Stomach (tissue), 9 donors: ENCODE results near the gene PIP4K2B. TPM values are rescaled to one million over a fixed set of nuclear protein-coding genes. Genes with fewer than 3 reads are reported as not detected.

Source experiments
- DNase-seq, 2 donors: peaks; one replicate each; pipeline versions ENCODE4 v3.0.0 to v3.0.0-alpha.2; 2013 to 2019
- H3K27ac ChIP-seq, 5 donors: fragments of 200-600 bp in 4 of 5; sonication (generic) in 4 of 5; one replicate each; pipeline ENCODE4 v1.5.1; 2013 to 2019; ENCODE audit warnings: mild to moderate bottlenecking in 1 of 5, moderate library complexity in 1 of 5
- H3K27me3 ChIP-seq, 3 donors: fragments of 200-600 bp; sonication (generic); one replicate each; pipeline ENCODE4 v1.5.1; 2017 to 2019; ENCODE audit warnings: mixed run types in 1 of 3
- H3K36me3 ChIP-seq, 4 donors: fragments of 200-600 bp; sonication (generic); 1 replicate in 3 of 4; 2 replicates in 1 of 4; pipeline ENCODE4 v1.5.1; 2016 to 2019
- H3K4me1 ChIP-seq, 4 donors: fragments of 200-600 bp; sonication (generic); one replicate each; pipeline ENCODE4 v1.5.1; 2016 to 2019
- H3K4me3 ChIP-seq, 4 donors: fragments of 200-600 bp; sonication (generic) in 3 of 4; one replicate each; pipeline ENCODE4 v1.5.1; 2016 to 2019; ENCODE audit warnings: mild to moderate bottlenecking in 1 of 4
- H3K9me3 ChIP-seq, 4 donors: fragments of 200-600 bp; sonication (generic); one replicate each; pipeline ENCODE4 v1.5.1; 2016 to 2019
- EP300 ChIP-seq: sonication (generic); formaldehyde crosslinking; IDR thresholded peaks from one replicate; pipeline ENCODE4 v1.6.1; 2017; ENCODE audit warnings: antibody characterized with exemption
- POLR2A ChIP-seq, 4 donors: fragments of 450-650 bp; IDR thresholded peaks; one replicate each; pipeline ENCODE4 v1.6.1; 2016; ENCODE audit warnings: antibody characterized with exemption in 4 of 4, control low read depth in 2 of 4, mild to moderate bottlenecking in 1 of 4, moderate library complexity in 1 of 4
- POLR2AphosphoS5 ChIP-seq, 3 donors: sonication (generic); formaldehyde crosslinking; IDR thresholded peaks; one replicate each; pipeline ENCODE4 v1.6.1; 2016; ENCODE audit warnings: antibody characterized with exemption in 3 of 3
- WGBS, 5 donors: extraction: QIAGEN DNeasy Blood & Tissue Kit in 3 of 5; methylation state at CpG; one replicate each; pipeline versions ENCODE4 v1.1.5 to v1.1.7; 2013 to 2018; 5-methylcytosine and 5-hydroxymethylcytosine counted together
- intact Hi-C: fragments of 100-400 bp; cut with DNase I; formaldehyde crosslinking; loops from one replicate; pipeline ENCODE4 v1.15.1; 2023; ENCODE audit warnings: low total_unique reads
- polyA plus RNA-seq, 3 donors: library from polyadenylated mRNA; stranded (reverse); fragments of 200-250 nt; gene quantifications; one replicate each; pipeline ENCODE4 v1.2.3, GENCODE V29; 2013
- total RNA-seq, 5 donors: library from RNA; depleted of rRNA; stranded (reverse); fragments of >200 nt; gene quantifications; one replicate each; pipeline versions ENCODE4 v1.1.0 to v1.2.3, GENCODE V29; 2014 to 2016
- TF ChIP-seq, protein P1 (sequence below), 7 experiments: fragments of 450-650 bp in 4 of 7; fragments of 200-600 bp in 3 of 7; sonication (generic) in 3 of 7; IDR thresholded peaks; one replicate each; pipeline ENCODE4 v1.5.1; 2016 to 2019; ENCODE audit warnings: antibody characterized with exemption in 7 of 7, control low read depth in 2 of 7, mild to moderate bottlenecking in 1 of 7
- donor health status: healthy with polysubstance abuse.
- donor health status: Bipolar disorder and iron deficiency.
- donor health status: healthy.

PIP4K2B gene
- total and polyA plus RNA-seq, 8 donors: 9.9 to 99.2 (median 23.3) TPM

GRCh38 chr17:38724337-38724988 is 74.9 kb downstream of the PIP4K2B start:
- WGBS, 5 donors: 27 to 43% (median 33%) methylated on average over 9 to 16 of the region's 16 CpGs
- peak; percentile 77 to 88 for DNase-seq
- H3K9me3 ChIP-seq: no peaks in the 10 kb centered on the region

DNA sequence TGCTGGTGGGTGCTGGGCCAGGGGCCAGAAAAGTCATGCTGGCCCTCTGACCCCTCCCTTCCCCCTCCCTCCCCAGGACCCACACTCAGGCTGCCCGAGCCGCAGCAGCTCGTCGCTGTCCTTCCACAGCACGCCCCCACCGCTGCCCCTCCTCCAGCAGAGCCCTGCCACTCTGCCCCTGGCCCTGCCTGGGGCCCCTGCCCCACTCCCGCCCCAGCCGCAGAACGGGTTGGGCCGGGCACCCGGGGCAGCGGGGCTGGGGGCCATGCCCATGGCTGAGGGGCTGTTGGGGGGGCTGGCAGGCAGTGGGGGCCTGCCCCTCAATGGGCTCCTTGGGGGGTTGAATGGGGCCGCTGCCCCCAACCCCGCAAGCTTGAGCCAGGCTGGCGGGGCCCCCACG is 77.6 kb downstream of the PIP4K2B start:
- Histone ChIP-seq H3K9me3 (no peaks in the 10 kb centered on the region), H3K4me3 (no peak overlapping the region), H3K27me3 (no peaks in the 10 kb centered on the region), H3K4me1 (peaks cover 13 to 44% (median 33%) of the 10 kb centered on the region in 4 donors), H3K27ac (no peak overlapping the region), H3K36me3 (peaks cover 44 to 89% (median 83%) of the 10 kb centered on the region in 4 donors)
- no peak for DNase-seq
- TF ChIP-seq EP300 (no peak), POLR2A (IDR thresholded peaks at IDR 0.05) (no peak), POLR2AphosphoS5 (IDR thresholded peaks at IDR 0.05) (no peak)
- TF ChIP-seq, protein P1, sequence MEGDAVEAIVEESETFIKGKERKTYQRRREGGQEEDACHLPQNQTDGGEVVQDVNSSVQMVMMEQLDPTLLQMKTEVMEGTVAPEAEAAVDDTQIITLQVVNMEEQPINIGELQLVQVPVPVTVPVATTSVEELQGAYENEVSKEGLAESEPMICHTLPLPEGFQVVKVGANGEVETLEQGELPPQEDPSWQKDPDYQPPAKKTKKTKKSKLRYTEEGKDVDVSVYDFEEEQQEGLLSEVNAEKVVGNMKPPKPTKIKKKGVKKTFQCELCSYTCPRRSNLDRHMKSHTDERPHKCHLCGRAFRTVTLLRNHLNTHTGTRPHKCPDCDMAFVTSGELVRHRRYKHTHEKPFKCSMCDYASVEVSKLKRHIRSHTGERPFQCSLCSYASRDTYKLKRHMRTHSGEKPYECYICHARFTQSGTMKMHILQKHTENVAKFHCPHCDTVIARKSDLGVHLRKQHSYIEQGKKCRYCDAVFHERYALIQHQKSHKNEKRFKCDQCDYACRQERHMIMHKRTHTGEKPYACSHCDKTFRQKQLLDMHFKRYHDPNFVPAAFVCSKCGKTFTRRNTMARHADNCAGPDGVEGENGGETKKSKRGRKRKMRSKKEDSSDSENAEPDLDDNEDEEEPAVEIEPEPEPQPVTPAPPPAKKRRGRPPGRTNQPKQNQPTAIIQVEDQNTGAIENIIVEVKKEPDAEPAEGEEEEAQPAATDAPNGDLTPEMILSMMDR (IDR thresholded peaks at IDR 0.05): no peak
- WGBS, 5 donors: 84 to 95% (median 88%) methylated on average over 5 to 16 of the region's 16 CpGs
- intact Hi-C loops: no loop called here

More at GRCh38 chr17:38724337-38724988, 74.9 kb downstream of the PIP4K2B start:
- Histone ChIP-seq H3K27ac (peak overlapping the region in 3 of 5 donors; percentile 1 to 20 (median 13)), H3K27me3 (no peaks in the 10 kb centered on the region), H3K36me3 (peaks cover 32 to 63% (median 57%) of the 10 kb centered on the region in 4 donors), H3K4me1 (peaks cover 22 to 51% (median 42%) of the 10 kb centered on the region in 4 donors), H3K4me3 (peak overlapping the region in 1 of 4 donors; percentile 12)
- intact Hi-C loops: no loop called here
- peak in 1 of 3 donors; percentile 49 for TF ChIP-seq POLR2AphosphoS5 (IDR thresholded peaks at IDR 0.05)
- TF ChIP-seq, protein P1 (IDR thresholded peaks at IDR 0.05): no peak

DNA sequence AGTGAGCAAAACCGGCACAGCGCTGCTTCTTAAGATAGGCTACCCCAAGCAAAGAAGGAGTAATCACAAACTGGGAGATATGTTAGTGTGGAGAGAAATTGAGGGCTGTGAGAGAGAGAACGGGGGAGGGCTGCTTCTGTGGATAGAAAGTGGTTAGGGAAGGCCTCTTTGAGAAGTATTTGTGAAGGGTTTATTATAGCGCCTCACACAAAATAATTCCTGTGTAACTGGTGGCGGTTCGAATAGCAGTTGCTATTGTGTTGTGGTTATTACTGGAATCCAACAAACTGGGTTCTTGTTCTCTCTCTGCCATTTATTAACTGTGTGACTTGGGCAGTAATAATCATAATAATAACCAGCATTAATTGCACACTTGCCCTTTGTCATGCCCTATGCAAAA is 78.4 kb downstream of the PIP4K2B start:
- Histone ChIP-seq H3K36me3 (peaks cover 52 to 98% (median 91%) of the 10 kb centered on the region in 4 donors), H3K27me3 (no peaks in the 10 kb centered on the region), H3K9me3 (no peaks in the 10 kb centered on the region), H3K4me1 (peaks cover 13 to 42% (median 31%) of the 10 kb centered on the region in 4 donors), H3K4me3 (no peak overlapping the region), H3K27ac (no peak overlapping the region)
- no peak for DNase-seq
- 80 to 89% (median 86%) methylated on average over 6 of the region's 6 CpGs for WGBS, 5 donors
- no peak for TF ChIP-seq POLR2AphosphoS5 (IDR thresholded peaks at IDR 0.05)
- no peak for TF ChIP-seq EP300
- no peak for TF ChIP-seq POLR2A (IDR thresholded peaks at IDR 0.05)
- TF ChIP-seq, protein P1 (IDR thresholded peaks at IDR 0.05): no peak
- intact Hi-C loops: no loop called here

- peaks cover 13 to 40% (median 25%) of the 10 kb centered on the region in 4 donors for H3K4me1 ChIP-seq
- H3K9me3 ChIP-seq: no peaks in the 10 kb centered on the region
- intact Hi-C loops: no loop called here
- no peak for TF ChIP-seq EP300
- TF ChIP-seq POLR2AphosphoS5 (IDR thresholded peaks at IDR 0.05): no peak
- no peak for TF ChIP-seq POLR2A (IDR thresholded peaks at IDR 0.05)
- TF ChIP-seq, protein P1 (IDR thresholded peaks at IDR 0.05): no peak
- no peak for DNase-seq
- H3K27ac ChIP-seq: no peak overlapping the region
- 67 to 77% (median 71%) methylated on average over 26 to 39 of the region's 39 CpGs for WGBS, 5 donors
- no peak overlapping the region for H3K4me3 ChIP-seq
- peaks cover 56 to 100% (median 93%) of the 10 kb centered on the region in 4 donors for H3K36me3 ChIP-seq
- H3K27me3 ChIP-seq: no peaks in the 10 kb centered on the region
Observed at GRCh38 chr17:38719943-38720641, 79.3 kb downstream of the PIP4K2B start.
